Esophagus squamous epithelium (tissue), 4 donors: Measurements from ENCODE around the gene RTL5.

Source experiments
- CTCF ChIP-seq, 6 experiments: fragments of 450-650 bp in 4 of 6; fragments of 200-600 bp in 2 of 6; sonication (generic) in 2 of 6; IDR thresholded peaks; one replicate each; pipeline ENCODE4 v1.5.1; 2016 to 2019; ENCODE audit warnings: antibody characterized with exemption in 6 of 6, mild to moderate bottlenecking in 4 of 6, moderate library complexity in 4 of 6
- POLR2A ChIP-seq, 4 donors: fragments of 450-650 bp; IDR thresholded peaks; one replicate each; pipeline ENCODE4 v1.6.1; 2017; ENCODE audit warnings: antibody characterized with exemption in 4 of 4, mild to moderate bottlenecking in 4 of 4, moderate library complexity in 3 of 4

DNA sequence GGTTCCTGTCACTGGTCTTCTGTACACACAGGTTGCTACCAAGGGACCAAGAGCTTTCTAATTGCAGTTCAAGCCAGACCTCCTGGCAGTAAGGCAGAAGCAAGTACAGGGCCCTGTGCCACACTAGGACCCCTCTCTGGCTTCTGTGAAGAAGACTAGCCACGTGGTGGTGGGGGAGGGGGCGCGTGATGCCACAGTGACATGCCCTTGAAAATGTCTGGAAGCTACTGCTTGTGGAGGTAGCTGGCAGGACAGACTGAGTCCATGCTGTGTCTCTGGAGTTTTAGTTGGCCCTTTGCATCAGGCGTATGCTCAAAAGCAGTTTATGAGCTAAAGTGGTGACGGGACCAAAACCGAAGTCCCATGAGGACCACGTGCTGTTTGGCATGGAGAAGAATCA lies 50.9 kb downstream of the RTL5 start:
- TF ChIP-seq CTCF (IDR thresholded peaks at IDR 0.05) (no peak), POLR2A (IDR thresholded peaks at IDR 0.05) (no peak)
